Stimulated activated memory B cell treated with anti-CD40 and anti-IgM and Interleukin-4, amounts not matched to agents 10 μg/mL and 1 μg/mL and 100 μg/mL, for 72 hours (primary cell): ENCODE results near the gene CDK7.
"Not testable (repeated sequence)": the region's sequence is repeated elsewhere in the genome, so short reads cannot be mapped to it uniquely, and the experiment has no call there.

Experiments
- ATAC-seq: fragments of 150-1000 bp; cut with Tn5 transposase; 2 replicates; pipeline ENCODE4 v1.10.0; 2021
- H3K27ac Mint-ChIP-seq: one replicate; pipeline ENCODE4 v1.8.0; 2022; ENCODE audit warnings: mild to moderate bottlenecking, mixed read lengths
- H3K27me3 Mint-ChIP-seq: one replicate; pipeline ENCODE4 v1.8.0; 2022; ENCODE audit warnings: mixed read lengths
- H3K36me3 Mint-ChIP-seq: one replicate; pipeline ENCODE4 v1.8.0; 2022; ENCODE audit warnings: mixed read lengths
- H3K4me1 Mint-ChIP-seq: one replicate; pipeline ENCODE4 v1.8.0; 2022; ENCODE audit warnings: mixed read lengths
- H3K4me3 Mint-ChIP-seq: one replicate; pipeline ENCODE4 v1.8.0; 2022; ENCODE audit warnings: mild to moderate bottlenecking, moderate library complexity, mixed read lengths
- H3K9me3 Mint-ChIP-seq: one replicate; pipeline ENCODE4 v1.8.0; 2022; ENCODE audit warnings: mixed read lengths

The CDK7 gene

GRCh38 chr5:69220833-69221232, 13.9 kb upstream of the CDK7 start:
- not testable (repeated sequence) for H3K27me3 Mint-ChIP-seq, ATAC-seq, H3K27ac Mint-ChIP-seq, H3K9me3 Mint-ChIP-seq, H3K4me3 Mint-ChIP-seq
- Mint-ChIP-seq H3K4me1 (peaks cover 30% of the 10 kb centered on the region), H3K36me3 (peaks cover 14% of the 10 kb centered on the region)

GRCh38 chr5:69224520-69224919, 10.2 kb upstream of the CDK7 start:
- no peak overlapping the region for H3K4me3 Mint-ChIP-seq
- H3K27ac Mint-ChIP-seq = no peak overlapping the region
- no peaks in the 10 kb centered on the region for H3K9me3 Mint-ChIP-seq
- no peaks in the 10 kb centered on the region for H3K27me3 Mint-ChIP-seq
- peaks cover 21% of the 10 kb centered on the region for H3K36me3 Mint-ChIP-seq
- ATAC-seq = no peak
- H3K4me1 Mint-ChIP-seq = peaks cover 13% of the 10 kb centered on the region

DNA sequence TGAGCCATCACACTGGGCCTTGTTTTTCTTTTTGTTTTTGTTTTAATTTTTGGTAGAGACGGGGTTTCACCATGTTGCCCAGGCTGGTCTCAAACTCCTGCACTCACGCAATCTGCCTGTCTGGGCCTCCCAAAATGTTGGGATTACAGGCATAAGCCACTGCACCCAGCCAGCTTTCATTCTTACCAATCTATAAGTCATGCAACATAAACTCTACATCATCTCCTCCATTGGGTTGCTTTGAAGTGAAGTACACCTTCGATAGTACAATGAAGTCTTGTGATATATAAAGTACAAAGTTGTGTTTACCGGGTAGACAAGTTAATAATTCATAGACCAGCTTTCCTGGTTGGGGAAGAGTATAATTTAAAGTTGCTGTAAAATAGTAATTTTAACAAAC, 8.8 kb upstream of the CDK7 start:
- Mint-ChIP-seq H3K27me3 (no peaks in the 10 kb centered on the region), H3K27ac (no peak overlapping the region), H3K36me3 (peaks cover 18% of the 10 kb centered on the region), H3K4me1 (peaks cover 6% of the 10 kb centered on the region), H3K4me3 (no peak overlapping the region), H3K9me3 (no peaks in the 10 kb centered on the region)
- no peak for ATAC-seq

- Mint-ChIP-seq H3K27me3 (no peaks in the 10 kb centered on the region), H3K27ac (no peak overlapping the region), H3K4me1 (no peaks in the 10 kb centered on the region), H3K4me3 (no peak overlapping the region), H3K9me3 (no peaks in the 10 kb centered on the region), H3K36me3 (peaks cover 12% of the 10 kb centered on the region)
- no peak for ATAC-seq
Observed at GRCh38 chr5:69230181-69230580, 4.5 kb upstream of the CDK7 start.

DNA sequence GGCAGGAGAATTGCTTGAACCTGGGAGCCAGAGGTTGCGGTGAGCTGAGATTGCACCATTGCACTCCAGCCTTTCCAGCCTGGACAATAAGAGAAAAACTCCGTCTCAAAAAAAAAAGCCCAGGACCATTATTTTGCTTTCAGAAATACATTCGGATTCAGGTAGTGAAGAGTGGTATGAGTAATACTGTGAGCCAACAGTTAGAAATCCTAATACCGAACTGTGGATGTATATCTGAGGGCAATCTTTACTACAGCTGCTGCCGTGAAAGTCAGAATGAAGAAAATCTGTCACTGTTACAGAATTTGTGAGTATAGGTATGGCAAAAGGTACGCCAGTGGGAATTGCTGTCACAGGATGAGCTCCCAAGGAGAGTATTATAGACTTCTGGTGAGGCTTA, 3.4 kb upstream of the CDK7 start:
- Mint-ChIP-seq H3K27me3 (no peaks in the 10 kb centered on the region), H3K4me3 (no peak overlapping the region), H3K27ac (no peak overlapping the region), H3K4me1 (peaks cover 10% of the 10 kb centered on the region), H3K9me3 (no peaks in the 10 kb centered on the region), H3K36me3 (peaks cover 12% of the 10 kb centered on the region)
- ATAC-seq = no peak

- Mint-ChIP-seq H3K36me3 (peaks cover 13% of the 10 kb centered on the region), H3K27ac (no peak overlapping the region), H3K9me3 (no peaks in the 10 kb centered on the region), H3K4me1 (peaks cover 14% of the 10 kb centered on the region), H3K27me3 (no peaks in the 10 kb centered on the region), H3K4me3 (no peak overlapping the region)
- ATAC-seq = no peak
Observed at GRCh38 chr5:69231851-69232250, 2.8 kb upstream of the CDK7 start.

DNA sequence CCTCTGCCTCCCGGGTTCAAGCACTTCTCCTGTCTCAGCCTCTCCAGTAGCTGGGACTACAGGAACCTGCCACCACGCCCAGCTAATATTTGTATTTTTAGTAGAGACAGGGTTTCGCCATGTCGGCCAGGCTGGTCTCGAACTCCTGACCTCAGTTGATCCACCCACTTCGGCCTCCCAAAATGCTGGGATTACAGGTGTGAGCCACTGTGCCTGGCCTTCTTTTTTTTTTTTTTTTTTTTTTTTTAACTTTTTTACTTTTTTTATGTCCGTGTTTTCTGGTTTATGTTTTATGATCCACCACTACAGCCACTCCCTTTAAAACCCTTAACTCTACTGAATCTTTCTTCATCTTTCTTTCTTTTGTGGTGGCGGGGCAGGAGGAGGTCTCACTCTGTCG, 2.0 kb downstream of the CDK7 start:
- ATAC-seq, H3K27ac Mint-ChIP-seq, H3K27me3 Mint-ChIP-seq, H3K9me3 Mint-ChIP-seq: not testable (repeated sequence)
- Mint-ChIP-seq H3K36me3 (peaks cover 43% of the 10 kb centered on the region), H3K4me3 (peak overlapping the region; percentile 63), H3K4me1 (peaks cover 55% of the 10 kb centered on the region)

DNA sequence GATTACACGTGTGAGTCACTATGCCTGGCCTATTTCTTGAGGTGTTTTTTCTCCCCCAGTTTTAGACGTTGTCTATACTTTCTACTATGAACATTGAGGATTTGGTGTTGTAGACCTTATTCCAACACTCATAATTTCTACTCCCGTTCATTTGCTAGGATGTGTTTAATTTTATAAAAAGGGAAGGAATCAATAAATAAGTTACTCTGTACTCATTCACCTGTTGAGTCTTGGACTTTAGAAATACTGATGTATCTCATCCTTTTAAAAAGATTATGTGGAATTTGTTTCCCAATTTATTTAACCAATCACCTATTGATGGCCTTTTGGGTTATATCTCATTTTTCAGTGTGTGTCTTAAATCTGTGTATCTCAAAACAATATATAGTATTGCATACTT, 3.2 kb downstream of the CDK7 start:
- no peak for ATAC-seq
- Mint-ChIP-seq H3K4me1 (peaks cover 62% of the 10 kb centered on the region), H3K27ac (no peak overlapping the region), H3K4me3 (no peak overlapping the region), H3K9me3 (no peaks in the 10 kb centered on the region), H3K36me3 (peaks cover 52% of the 10 kb centered on the region), H3K27me3 (no peaks in the 10 kb centered on the region)

DNA sequence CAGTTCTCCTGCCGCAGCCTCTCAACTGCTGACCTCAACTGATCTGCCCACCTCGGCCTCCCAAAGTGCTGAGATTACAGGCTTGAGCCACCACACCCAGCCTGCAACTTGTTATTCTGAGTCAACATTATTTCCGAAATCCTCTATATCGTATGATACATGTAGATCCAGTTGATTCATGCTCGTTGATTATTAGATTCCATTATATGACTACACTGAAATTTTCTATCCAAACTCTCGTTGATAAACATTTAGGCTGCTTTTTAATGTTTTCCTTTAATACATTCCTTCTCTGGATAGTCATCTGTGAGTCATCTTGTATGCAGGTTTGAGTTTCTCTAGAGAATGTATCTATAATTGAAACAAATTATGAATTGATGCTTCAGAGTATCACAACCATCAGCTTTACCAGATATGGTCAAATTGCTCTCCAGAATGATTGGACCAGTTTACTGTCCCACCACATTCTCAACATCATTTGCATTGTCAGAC, 4.1 kb downstream of the CDK7 start:
- no peak overlapping the region for H3K4me3 Mint-ChIP-seq
- H3K27me3 Mint-ChIP-seq = no peaks in the 10 kb centered on the region
- peaks cover 72% of the 10 kb centered on the region for H3K4me1 Mint-ChIP-seq
- H3K27ac Mint-ChIP-seq = no peak overlapping the region
- no peak for ATAC-seq
- H3K9me3 Mint-ChIP-seq = no peaks in the 10 kb centered on the region
- peaks cover 60% of the 10 kb centered on the region for H3K36me3 Mint-ChIP-seq

DNA sequence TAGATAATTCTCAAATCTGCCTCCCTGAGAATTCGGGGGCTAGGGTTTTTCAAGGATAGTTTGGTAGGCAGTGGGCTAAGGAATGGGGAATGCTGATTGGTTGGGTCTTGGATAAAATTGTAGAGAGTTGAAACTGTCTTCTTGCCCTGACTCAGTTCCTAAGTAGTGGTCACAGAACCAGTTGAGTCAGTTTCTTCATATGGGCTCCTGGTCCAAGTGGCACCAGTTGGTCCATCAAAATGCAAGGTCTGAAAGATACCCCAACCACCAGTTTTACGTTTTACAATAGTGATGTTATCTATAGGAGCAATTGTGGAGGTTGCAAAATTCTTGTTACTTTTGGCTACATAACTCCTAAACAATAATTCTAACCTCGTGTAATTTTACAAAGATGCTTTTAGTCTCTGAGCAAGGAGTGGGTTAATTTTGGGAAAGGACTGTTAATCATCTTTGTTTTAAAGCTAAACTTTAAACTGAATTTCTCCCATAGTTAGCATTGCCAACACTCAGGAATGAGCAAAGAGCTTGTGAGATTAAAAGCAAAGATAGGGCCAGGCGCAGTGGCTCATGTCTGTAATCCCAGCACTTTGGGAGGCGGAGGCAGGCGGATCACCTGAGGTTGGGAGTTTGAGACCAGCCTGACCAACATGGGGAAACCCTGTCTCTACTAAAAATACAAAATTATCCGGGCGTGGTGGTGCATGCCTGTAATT, 7.7 kb downstream of the CDK7 start:
- H3K4me1 Mint-ChIP-seq = peaks cover 84% of the 10 kb centered on the region
- no peak overlapping the region for H3K27ac Mint-ChIP-seq
- no peaks in the 10 kb centered on the region for H3K27me3 Mint-ChIP-seq
- H3K36me3 Mint-ChIP-seq = peaks cover 81% of the 10 kb centered on the region
- H3K9me3 Mint-ChIP-seq = peaks cover under 1% of the 10 kb centered on the region
- H3K4me3 Mint-ChIP-seq = no peak overlapping the region
- ATAC-seq = no peak

GRCh38 chr5:69245031-69245430, 10.3 kb downstream of the CDK7 start:
- no peak overlapping the region for H3K27ac Mint-ChIP-seq
- ATAC-seq = no peak
- no peaks in the 10 kb centered on the region for H3K27me3 Mint-ChIP-seq

DNA sequence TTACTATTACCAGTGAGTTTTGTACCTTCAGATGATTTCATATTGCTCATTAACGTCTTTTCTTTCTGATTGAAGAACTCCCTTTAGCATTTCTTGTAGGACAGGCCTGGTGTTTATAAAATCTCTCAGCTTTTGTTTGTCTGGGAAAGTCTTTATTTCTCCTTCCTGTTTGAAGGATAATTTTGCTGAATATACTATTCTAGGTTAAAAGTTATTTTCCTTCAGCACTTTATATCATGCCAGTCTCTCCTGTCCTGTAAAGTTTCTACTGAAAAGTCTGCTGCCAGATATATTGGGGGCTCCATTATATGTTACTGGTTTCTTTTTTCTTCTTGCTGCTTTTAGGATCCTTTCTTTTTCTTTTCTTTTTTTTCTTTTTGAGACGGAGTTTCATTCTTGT, 13.3 kb downstream of the CDK7 start:
- H3K9me3 Mint-ChIP-seq = peaks cover 8% of the 10 kb centered on the region
- H3K36me3 Mint-ChIP-seq = peaks cover 60% of the 10 kb centered on the region
- ATAC-seq = no peak
- H3K4me1 Mint-ChIP-seq = peaks cover 55% of the 10 kb centered on the region
- H3K27me3 Mint-ChIP-seq = no peaks in the 10 kb centered on the region
- no peak overlapping the region for H3K27ac Mint-ChIP-seq
- H3K4me3 Mint-ChIP-seq = no peak overlapping the region

More at GRCh38 chr5:69245031-69245430, 10.3 kb downstream of the CDK7 start:
- H3K4me1 Mint-ChIP-seq = peaks cover 69% of the 10 kb centered on the region
- peaks cover 80% of the 10 kb centered on the region for H3K36me3 Mint-ChIP-seq
- peaks cover 8% of the 10 kb centered on the region for H3K9me3 Mint-ChIP-seq
- H3K4me3 Mint-ChIP-seq = no peak overlapping the region

DNA sequence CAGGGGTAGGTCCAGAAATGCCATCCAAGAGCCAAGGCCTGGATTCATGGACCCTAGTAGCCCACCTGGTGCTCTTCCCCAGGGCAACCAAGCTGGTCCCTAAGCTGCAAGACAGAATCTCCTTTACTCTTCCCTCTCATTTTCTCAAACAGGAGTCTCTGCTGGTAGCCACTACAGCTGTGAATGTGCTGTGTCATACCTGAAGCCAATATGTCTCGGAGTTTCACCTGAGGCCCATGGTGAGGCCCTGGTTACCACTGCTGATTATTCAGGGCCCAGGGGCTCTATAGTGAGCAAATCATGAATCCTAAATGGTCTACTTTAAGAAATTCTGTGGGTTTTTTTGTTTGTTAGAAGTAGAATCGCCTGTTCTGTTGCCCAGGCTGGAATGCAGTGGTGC, 15.9 kb downstream of the CDK7 start:
- no peak overlapping the region for H3K4me3 Mint-ChIP-seq
- H3K36me3 Mint-ChIP-seq = peaks cover 43% of the 10 kb centered on the region
- peaks cover 8% of the 10 kb centered on the region for H3K9me3 Mint-ChIP-seq
- no peaks in the 10 kb centered on the region for H3K27me3 Mint-ChIP-seq
- H3K4me1 Mint-ChIP-seq = peaks cover 34% of the 10 kb centered on the region
- ATAC-seq = no peak
- no peak overlapping the region for H3K27ac Mint-ChIP-seq

GRCh38 chr5:69252437-69252836, 17.8 kb downstream of the CDK7 start:
- Mint-ChIP-seq H3K4me3 (no peak overlapping the region), H3K36me3 (peaks cover 36% of the 10 kb centered on the region), H3K27ac (no peak overlapping the region), H3K27me3 (no peaks in the 10 kb centered on the region), H3K4me1 (peaks cover 15% of the 10 kb centered on the region), H3K9me3 (peaks cover 7% of the 10 kb centered on the region)
- no peak for ATAC-seq

DNA sequence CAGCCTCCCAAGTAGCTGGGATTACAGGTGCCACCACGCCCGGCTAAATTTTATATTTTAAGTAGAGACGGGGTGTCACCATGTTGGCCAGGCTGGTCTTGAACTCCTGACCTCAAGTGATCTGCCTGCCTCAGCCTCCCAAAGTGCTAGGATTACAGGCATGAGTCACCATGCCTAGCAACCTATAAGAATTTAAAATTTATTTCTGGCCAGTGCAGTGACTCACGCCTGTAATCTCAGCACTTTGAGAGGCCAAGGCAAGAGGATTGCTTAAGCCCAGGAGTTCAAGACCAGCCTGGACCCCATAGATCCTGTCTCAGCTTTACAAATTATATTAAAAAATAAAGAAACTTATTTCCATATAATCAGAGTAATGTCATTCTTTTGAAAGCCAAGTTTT, 21.3 kb downstream of the CDK7 start:
- not testable (repeated sequence) for H3K9me3 Mint-ChIP-seq, H3K27ac Mint-ChIP-seq, ATAC-seq, H3K4me1 Mint-ChIP-seq, H3K27me3 Mint-ChIP-seq, H3K4me3 Mint-ChIP-seq
- peaks cover 29% of the 10 kb centered on the region for H3K36me3 Mint-ChIP-seq

DNA sequence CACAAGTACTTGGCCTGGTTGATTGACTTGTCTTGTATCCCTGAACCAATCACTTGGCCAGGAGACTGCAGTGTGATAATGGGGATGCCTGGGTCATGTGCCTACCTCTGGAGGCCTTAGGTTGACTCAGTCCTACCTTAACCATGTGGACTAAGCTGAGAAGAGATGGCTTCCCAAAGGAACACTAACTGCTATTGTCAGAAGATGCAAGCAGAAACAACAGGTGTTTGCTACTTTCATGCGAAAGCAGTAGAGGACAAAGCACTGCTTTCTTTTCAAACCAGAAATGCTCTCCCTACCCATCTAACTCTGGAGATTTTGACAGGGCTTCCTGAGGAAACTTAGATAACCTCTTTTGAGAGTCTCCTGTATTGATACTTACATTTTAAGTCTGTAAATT, 22.9 kb downstream of the CDK7 start:
- Mint-ChIP-seq H3K4me1 (no peaks in the 10 kb centered on the region), H3K27me3 (no peaks in the 10 kb centered on the region), H3K9me3 (no peaks in the 10 kb centered on the region)

More for the DNA sequence above, 22.9 kb downstream of the CDK7 start:
- Mint-ChIP-seq H3K4me3 (no peak overlapping the region), H3K36me3 (peaks cover 44% of the 10 kb centered on the region), H3K27ac (no peak overlapping the region)
- no peak for ATAC-seq
